Stimulated activated CD8-positive, alpha-beta memory T cell treated with anti-CD3 and anti-CD28 coated beads, Interleukin-2, amount 100 ng/mL, for 1 hour (primary cell): ENCODE data around the gene IRGQ.
"Not testable (repeated sequence)": the region's sequence is repeated elsewhere in the genome, so short reads cannot be mapped to it uniquely, and the experiment has no call there.

ENCODE experiments used
- DNase-seq, 2 donors: peaks; one replicate each; pipeline ENCODE4 v3.0.0-alpha.2; 2020; ENCODE audit warnings: low read depth in 2 of 2

Gene IRGQ

DNA sequence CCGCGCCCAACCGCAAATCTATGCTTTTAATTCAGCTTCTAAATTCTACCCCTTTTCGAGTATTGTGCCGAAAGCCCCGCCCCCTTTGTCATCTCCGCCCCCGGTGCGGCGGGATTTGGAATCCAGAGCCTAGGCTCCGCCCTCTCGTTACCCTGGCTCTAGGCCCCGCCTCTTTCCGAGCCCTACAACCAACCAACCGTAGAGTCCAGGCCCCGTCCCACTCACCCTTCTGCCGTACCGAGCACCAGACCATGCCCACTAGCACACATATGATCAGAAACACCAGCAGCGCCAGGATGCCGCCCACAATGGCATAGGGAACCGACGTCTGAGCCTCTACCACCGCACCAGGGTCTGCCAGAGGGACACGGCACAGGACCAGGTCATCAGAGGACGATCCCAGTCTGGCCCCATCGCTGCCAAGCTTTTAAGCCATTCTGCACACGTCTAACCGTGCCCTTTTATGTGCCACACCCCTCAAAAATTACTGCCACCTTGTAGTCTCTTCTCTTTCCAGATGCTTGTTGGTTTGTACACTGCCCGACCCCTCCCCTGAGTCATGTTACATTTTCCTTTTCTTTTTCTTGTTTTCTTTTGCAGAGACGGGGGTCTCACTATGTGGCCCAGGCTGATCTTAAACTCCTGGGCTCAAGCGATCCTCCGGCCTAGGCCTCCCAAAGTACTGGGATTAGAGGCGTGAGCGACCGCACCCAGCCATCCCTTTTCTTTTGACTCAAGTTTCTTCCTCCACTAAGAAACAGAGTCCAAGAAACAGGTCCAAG is 28.1 kb upstream of the IRGQ start:
- DNase-seq: no peak

DNA sequence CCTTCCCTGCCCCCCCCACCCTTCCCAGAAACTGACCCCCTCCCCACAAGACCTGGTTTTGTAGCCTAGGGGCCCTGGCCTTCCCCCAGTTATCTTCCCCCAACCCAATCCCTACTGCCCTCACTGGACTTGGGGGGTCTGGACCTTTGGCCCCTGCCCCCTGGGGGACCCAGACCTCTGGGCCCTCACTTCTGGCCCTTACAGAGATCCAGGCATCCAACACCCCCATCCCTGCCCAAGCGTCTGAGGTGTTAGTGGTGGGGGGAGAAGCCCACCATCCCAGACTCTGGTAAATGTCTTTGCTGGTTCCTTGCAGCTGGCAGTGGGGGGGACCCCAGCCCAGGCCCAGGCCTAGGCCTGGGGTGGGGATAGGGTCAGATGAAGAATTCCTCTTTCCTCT is 27.0 kb upstream of the IRGQ start:
- no peak for DNase-seq

DNA sequence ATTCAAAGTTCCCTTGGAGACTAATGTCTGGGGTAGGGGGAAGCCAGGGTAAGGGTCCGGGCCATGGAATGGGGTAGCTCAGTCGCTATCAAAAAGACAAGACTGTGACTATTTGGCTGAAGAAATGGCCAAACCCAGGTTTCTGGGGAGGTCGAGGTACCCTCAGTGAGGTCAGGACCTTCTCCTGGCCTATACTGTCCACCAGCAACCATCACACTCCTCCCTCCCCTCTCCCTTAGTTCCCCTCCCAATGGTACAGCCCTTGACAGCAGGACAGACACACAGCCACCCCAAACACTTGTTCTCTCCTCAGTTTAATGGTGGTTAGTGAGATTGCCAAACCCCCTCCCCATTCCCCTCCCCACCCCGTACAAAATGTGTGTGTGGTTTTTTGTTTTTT is 26.1 kb upstream of the IRGQ start:
- no peak for DNase-seq

DNA sequence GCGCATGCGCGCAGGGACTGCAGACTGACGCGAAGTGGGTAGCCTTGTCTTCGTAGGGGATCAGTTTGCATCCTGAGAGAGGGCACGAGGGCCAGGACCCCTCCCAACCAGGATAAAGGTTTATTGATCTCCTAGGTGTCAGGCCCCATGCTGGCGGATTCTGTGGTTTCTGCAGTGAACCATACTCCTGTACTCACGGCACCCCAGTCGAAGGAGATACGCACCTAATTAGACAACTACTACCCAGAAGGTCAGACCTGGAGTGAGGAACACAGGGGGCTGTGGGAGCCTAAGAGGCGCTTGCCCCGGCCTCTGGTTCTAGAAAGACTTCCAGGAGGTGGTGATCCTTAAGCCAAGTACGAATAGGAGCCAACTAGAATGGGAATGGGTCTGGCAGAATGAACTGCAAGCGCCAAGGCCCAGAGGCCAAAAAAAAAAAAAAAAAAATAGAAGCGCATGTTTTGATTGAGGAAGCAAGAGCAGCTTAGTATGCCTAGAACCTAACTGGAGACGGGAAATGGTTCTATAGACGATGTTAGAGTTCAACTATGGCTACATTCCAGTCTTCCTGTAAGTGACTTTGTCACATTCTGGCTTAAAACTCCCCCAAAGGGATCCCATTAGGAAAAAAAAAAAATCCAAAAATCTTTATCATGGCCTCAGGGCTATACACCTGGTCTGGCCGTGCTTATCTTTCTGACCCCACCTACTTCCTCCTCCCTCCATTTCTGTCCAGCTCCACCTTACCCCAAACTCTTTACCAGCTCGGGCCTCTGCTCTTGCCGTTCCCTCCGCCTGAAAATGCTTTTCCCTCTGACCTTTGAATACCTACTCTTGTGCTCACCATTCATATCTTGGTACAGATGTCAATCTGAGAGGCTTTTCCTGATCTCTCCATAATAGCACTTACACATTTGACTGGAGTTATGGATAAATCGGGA is 24.4 kb upstream of the IRGQ start:
- DNase-seq: peak in 1 of 2 donors; percentile 77

DNA sequence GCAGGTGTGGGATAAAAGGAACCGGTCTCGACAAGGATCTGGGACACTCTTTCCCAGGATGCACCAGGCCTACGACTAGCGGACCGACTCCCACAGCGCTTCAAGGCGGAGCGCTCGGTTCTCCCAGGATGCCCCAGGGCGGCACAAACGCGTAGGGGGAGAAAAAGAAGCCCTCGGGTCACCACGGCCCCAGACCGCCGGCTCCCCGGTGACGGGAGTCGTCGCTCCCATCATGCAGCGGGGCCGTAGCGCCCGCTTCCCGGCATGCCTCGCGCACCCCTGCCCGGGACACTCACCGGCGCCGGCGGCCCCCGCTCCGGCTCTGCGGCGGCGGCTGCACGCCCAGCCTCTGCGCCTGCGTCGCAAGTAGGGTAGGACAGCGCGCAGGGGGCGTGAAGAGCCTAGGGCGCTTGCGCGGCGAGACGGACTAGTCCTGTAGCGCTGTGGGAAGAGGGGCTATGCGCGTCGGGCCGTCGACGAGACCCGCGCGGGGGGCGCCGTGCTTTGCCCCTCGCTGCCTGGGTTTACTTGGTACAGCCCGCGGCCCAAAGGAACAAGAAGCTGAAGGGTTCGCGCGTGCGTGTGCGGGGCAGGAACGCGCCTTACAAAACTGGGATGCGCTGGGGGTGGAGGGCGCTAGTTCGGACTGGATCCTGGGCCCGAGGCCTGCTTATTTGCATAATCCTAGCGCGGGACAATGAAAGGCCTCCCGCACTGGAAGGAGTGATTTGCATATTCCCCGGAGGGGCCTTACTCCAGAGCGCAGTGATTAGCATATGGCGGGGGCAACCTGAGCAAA is 23.5 kb upstream of the IRGQ start, which contains the start of gene ZNF428:
Gene ZNF428 (minus strand): TSS at position 368 of the 799 bp plus-strand sequence. CDS start 5,325 bp downstream, outside the sequence.
- DNase-seq: peak; percentile 68 to 71

DNA sequence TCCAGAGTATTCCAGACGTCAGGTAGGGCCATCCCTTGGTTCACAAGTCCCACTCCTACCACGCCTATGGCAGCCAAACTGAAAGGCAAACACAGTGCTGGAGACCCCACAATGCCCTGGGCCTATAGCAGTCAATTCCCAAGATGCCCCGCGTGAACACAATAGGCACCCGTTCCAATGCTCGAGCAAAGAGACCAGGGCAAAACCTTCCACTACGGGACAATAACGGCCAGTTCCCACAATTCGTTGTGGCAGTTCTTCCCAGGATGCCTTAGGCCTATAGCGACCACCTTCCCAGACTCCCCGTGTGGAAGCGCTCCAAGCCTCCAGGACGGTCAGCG is 23.0 kb upstream of the IRGQ start:
- no peak for DNase-seq

DNA sequence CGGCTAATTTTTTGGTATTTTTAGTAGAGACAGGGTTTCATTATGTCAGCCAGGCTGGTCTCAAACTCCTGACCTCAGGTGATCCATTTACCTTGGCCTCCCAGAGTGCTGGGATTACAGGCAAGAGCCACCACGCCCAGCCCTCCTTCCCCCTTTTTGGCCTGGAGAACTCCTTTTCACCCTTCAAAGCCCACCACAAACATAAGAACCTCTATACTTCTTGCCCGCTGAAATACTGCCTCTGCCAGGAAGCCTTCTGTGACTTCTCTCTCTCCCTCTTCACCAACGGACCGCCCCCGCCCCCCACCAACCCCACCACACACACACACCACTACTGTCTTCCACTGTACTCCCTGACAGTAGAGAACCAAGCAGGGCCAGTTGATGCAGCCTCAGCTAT is 21.0 kb upstream of the IRGQ start:
- no peak for DNase-seq

DNA sequence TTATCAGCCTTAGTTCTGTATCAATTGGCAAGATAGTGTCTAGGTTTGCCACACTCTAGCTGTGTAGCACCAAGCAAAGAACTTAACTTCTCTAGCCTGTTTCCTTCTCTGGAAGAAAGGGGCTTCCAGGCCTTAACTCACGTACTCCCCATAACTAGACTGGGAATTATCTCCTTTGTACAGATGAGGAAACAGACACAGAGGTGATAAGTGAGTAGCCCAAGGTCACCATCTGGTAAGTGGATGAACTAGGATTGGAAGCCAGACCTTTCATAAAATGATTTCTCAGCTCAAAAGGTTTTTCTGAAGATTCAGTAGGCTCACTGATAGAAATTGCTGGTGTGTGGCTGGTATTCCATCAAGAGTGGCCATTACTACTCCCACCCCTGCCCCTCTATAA is 20.4 kb upstream of the IRGQ start:
- DNase-seq: no peak

DNA sequence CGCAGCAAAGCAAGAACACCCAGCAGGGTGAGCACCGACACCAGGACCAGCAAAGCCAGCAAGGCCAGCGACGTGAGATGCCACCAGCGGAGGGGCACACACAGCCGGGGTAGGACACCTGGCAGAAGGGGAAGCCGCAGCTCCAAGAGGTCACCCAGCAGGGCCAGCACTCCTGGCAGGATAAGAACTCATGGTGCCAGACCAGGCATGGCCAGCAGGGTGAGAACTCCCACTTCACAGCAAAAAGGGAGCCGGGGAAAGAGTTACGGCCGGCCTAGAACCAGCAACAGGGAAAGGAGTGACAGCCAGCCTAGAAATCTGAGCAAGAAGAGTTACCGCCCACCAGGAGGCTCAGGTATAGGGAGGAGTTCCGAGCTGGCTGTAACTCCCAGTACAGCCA is 16.4 kb upstream of the IRGQ start:
- no peak for DNase-seq

DNA sequence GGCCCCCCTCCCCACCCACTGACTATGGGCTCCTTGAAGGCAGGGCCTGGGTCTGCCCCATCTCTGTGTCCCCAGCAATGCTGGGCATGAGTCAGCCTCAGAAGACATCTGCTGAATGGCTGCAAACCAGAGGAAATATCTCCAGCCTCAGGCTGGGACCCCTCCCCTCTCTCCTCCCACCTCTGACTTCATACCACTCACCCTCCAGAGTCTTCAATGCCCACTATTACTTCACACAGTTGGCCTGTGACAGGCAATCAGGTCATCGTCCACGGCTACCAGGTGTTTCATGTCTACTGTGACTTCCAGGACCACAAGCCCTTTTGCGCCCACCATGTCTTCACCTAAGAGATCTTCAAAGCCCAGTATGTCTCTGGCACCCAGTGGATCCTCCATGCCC is 15.9 kb upstream of the IRGQ start, which contains the start of gene SRRM5:
Gene SRRM5 (plus strand): TSS at position 301 of the 400 bp plus-strand sequence. CDS start 34 bp downstream, at position 335.
- DNase-seq: no peak

DNA sequence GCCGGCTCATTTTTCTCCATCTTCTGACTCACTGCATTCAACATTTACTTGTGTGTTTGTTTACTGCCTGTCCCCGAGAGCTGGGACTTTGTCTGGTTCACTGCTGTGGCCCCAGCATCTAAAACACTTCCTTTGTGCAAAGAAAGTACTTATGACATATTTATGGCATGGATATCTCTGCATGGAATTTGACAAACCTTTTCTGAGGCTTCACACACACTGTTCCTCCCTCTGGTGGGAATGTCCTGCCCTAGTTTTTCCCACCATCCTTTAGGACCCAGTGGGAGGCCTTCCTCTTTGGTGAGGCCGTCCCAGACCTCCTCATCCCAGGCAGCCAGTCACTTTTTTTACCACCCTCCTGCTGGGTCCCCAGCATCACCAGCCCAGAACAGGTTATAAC is 14.6 kb upstream of the IRGQ start:
- no peak for DNase-seq

DNA sequence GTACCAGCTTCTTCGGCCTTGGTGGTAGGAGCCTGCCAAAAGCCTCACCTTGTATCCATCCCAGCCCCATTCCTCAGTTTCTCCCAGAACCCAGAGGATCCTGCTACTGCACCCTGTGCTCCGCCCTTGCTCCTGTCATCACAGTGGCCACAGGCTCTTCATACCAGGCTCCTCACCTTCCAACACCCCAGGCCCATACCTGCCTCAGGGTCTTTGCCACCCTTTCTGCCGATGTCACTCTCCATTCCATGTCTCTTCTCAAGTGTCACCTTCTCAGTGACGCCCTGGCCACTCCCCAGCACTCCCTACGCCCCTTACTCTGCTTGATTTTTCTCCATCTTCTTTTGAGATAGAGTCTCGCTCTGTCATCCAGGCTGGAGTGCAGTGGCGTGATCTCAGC is 13.9 kb upstream of the IRGQ start:
- DNase-seq: no peak

DNA sequence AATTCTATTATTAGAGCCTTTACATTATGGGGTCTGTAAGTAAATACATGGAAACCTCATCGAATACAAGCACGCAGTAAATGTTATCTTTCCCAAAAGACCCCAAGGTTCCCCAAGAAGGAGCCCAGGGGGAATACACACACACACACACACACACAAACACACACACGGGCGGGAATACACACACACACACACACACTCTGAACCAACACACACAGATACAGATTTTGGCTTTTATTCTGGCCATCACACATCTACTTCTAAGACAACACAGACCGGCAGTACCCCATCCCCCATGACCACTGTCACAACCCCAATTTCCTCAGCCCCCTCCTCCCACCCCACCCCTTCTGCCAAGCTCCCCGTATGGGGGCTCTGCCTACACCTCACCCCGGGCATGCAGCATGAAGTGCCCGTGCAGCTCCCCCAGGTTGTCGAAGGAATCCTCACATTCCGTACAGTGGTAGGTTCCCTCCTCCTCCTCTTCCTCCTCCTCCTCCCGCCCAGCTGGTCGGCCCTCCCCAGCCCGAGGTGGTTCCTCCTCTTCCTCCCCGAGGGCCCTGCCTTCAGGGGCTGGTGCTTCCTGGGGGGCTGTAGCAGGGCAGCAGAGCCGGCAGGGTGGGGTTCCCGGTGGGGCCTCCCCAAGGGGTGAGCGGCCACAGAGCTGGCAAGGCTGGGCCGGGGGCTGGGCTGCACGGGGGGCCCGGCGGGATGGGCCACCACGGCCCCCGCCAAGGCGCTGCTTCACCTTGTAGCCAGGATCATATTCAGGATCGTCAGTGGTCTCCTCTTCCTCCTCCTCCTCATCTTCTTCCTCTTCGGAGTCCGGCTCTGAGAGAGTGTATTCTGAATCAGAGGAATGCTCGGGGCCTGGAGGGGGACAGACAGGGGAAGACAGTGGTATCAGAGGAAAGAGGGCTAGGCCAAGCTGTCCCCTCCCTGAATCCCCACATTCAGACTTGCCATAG is 11.6 kb upstream of the IRGQ start:
- no peak for DNase-seq

DNA sequence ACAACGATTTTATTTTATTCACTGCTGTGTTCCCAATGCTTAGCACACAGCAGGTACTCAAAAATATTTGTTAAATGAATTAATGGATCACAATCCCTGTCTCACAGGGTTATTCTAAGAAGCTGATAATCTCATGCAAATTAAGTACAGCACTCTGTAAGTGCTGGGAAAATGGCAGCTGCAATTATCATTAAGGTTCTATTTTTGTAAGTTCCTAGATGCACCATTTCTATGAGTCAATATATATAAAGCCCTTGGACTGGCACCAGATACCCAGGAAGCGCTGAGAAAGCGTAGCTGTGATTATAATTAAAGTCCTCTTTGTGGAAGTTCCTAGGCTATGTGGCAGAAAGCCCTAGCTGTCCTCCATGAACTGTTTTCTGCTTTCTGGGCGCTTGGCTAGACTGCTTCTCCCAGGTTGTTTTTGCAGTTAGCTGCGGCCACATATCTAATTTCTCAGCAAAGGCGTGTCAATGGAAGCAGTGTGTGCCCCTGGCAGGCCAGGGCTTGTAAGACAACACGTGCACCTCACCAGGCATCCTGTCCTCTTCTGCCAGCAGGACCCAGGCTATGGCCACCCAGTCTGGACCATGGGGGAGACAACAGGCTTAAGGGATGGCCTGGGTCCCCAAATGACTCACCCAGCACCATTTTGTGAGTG is 10.8 kb upstream of the IRGQ start:
- DNase-seq: no peak

DNA sequence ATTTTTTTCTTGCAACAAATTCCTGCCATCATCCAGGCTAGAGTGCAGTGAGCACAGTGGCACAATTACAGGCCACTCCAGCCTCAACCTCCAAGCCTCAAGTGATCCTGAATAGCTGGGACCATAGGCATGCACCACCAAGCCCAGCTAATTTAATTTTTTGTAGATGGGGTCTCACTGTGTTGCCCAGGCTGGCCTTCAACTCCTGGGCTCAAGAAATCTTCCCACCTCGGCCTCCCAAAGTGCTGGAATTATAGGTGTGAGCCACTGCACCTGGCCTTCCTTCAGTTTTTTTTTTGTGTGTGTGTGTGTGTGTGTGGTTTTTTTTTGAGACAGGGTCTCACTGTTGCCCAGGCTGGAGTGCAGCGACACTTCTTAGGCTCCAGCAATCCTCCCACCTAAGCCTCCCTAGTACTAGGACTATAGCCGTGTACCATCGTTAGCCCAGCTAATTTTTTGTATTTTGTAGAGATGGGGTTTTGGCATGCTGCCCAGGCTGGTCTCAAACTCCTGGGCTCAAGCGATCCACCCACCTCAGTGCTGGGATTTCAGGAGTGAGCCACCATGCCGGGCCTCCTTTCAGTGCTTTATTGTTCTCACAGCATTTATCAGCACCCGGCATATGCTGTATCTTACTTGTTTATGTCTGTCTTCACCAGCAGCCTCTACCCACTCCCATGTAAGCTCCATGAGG is 10.1 kb upstream of the IRGQ start:
- no peak for DNase-seq

DNA sequence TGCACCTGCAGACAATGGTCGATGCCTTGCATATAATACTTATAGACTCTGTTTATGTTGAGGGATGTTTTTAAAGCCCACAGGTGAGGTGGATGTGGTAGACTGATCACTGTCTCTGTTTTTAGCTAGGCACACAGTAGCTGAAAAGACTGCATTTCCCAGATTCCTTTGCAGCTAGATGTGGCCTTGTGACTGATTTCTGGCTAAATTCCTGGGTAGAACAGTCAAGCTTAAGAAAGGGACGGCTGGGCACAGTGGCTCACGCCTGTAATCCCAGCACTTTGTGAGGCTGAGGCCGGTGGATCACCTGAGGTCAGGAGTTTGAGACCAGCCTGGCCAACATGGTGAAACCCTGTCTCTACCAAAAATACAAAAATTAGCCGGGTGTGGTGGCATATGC is 4.4 kb upstream of the IRGQ start:
- not testable (repeated sequence) for DNase-seq

DNA sequence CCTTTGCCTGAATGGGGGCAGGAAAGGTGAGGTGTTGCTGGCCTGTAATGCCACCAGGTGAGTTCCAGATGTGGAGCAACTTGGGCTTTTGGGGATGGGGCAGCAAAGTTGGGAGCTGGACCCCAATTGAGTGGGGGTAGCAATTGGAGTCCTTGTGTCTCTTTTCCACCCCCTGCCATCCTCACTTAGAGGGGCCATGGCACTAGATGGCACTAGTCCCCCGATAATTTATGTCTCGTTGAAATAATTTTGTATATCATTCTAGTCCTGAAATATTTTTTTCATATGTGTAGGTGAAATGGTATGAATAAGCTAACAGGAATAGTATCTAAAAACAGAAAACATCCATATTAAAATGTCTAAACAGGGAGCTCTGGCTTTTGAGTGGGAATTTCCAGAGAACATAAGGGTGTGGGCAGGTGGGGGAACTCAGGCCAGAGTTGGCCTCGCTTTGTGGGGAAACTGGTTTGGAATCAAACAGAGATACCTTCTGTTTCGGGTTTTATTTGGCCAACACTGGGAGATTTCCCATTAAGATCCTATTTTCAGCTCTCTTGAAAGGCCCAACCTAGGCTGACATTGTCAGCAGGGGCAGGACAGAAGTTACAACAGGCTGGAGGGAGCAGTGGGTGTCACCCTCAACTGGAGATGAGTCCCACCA is 3.8 kb upstream of the IRGQ start:
- DNase-seq: no peak

DNA sequence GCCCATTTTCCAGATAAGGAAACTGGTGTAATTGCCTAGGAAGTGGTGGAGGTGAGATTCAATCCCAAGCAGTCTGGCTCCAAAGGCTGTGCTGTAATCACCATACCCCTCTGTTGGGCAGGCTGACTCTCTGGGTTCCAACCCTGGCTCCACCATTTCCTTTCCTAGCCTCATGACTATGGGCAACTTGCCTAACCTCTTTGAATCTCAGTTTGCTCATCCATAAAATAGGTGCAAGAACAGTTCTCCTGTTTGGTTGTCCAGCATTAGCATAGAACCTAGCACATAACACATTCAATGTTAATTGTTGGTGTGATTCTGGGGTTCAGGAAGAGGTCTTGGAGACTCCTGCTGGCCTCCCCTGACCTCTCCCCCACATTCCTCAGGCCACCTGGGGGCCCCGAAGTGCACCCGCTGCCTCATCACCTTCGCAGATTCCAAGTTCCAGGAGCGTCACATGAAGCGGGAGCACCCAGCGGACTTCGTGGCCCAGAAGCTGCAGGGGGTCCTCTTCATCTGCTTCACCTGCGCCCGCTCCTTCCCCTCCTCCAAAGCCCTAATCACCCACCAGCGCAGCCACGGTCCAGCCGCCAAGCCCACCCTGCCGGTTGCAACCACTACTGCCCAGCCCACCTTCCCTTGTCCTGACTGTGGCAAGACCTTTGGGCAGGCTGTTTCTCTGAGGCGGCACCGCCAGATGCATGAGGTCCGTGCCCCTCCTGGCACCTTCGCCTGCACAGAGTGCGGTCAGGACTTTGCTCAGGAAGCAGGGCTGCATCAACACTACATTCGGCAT is 2.7 kb upstream of the IRGQ start:
- no peak for DNase-seq
